ENCODE measurements around the gene MAGI1. TPM values are rescaled to one million over a fixed set of nuclear protein-coding genes. Genes with fewer than 3 reads are reported as not detected.

MAGI1 gene
- polyA plus RNA-seq, 1 of the 3 experiments (the other 2 are of a cell fraction), result 10.3 TPM

DNA sequence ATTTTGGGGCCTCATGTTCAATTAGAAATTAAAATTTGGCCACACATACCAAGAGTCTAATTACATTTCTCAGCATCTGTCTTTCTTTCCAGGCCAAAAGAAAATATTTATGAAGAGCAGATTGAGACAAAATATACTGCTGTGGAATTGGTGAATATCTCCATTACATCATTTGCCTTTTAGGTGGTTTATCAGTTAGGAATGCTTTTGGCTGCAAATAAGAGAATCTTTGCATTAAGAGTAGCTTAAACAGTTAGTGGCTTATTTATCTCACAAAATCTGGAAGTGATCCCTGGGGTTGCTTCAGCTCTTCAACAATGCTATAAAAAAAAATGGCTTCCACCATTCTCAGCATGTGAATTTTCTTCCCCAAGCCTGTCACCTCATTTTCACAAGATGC lies 308.7 kb downstream of the MAGI1 start:
- Histone ChIP-seq H3K9me3 (no peaks in the 10 kb centered on the region), H3F3A (replicated peaks; ENCODE audit: insufficient read depth) (peaks cover 14% of the 10 kb centered on the region), H3K4me3 (ENCODE audit: low read depth in 2 of 2, low read length in 1 of 2) (no peak overlapping the region), H3K36me3 (replicated peaks in 1 of 2; ENCODE audit: control insufficient read depth in 1 of 2, insufficient read depth in 2 of 2, low read length in 1 of 2) (no peaks in the 10 kb centered on the region), H2AFZ (ENCODE audit: low read depth) (no peak overlapping the region), H3K79me2 (ENCODE audit: insufficient read depth) (peaks cover 3% of the 10 kb centered on the region; the same call in 1 of the 2 replicates), H3K27me3 (ENCODE audit: insufficient read depth) (no peaks in the 10 kb centered on the region), H3K4me2 (peak overlapping the region; percentile 25; the same call in 1 of the 2 replicates), H4K20me1 (ENCODE audit: insufficient read depth) (no peaks in the 10 kb centered on the region; the same call in 1 of the 2 replicates), H3K4me1 (ENCODE audit: control insufficient read depth in 1 of 2, insufficient read depth in 2 of 2, low read depth in 1 of 2, low read length in 1 of 2) (peaks cover 11% of the 10 kb centered on the region in 2 experiments), H3K27ac (ENCODE audit: low read depth in 2 of 2, low read length in 1 of 2) (peak overlapping the region; percentile 76 to 81), H3K9ac (no peak overlapping the region; the same call in 1 of the 2 replicates), H3K9me2 (no peaks in the 10 kb centered on the region)
- CTCF ChIA-PET, result interaction anchor here (2.2 to 9.4 kb wide), 2 partner anchors 134 to 292 kb away, joined by 13 to 81 read pairs; no protein-coding TSS in a partner anchor
- no peak for DNase-seq
- POLR2A ChIA-PET, result no interaction called here
- TF ChIP-seq ELF1 (IDR thresholded peaks at IDR 0.05) (no peak), MXI1 (IDR thresholded peaks at IDR 0.05; ENCODE audit: low read depth, low read length) (no peak), TAF1 (IDR thresholded peaks at IDR 0.05; ENCODE audit: borderline replicate concordance, low read depth, low read length) (no peak), FOXJ3 (CRISPR knock-in tag; IDR thresholded peaks at IDR 0.05) (no peak), YY1 (IDR thresholded peaks at IDR 0.05; ENCODE audit: low read depth) (0 out of 2 replicates have a peak, but pooled peaks have one; percentile 31), SIN3A (IDR thresholded peaks at IDR 0.05; ENCODE audit: borderline replicate concordance, low read depth, low read length) (no peak), FOXM1 (IDR thresholded peaks at IDR 0.05; ENCODE audit: low read depth) (no peak)
- TF ChIP-seq, protein P1, sequence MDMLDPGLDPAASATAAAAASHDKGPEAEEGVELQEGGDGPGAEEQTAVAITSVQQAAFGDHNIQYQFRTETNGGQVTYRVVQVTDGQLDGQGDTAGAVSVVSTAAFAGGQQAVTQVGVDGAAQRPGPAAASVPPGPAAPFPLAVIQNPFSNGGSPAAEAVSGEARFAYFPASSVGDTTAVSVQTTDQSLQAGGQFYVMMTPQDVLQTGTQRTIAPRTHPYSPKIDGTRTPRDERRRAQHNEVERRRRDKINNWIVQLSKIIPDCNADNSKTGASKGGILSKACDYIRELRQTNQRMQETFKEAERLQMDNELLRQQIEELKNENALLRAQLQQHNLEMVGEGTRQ (IDR thresholded peaks at IDR 0.05; ENCODE audit: borderline replicate concordance, low read depth, low read length), result no peak

DNA sequence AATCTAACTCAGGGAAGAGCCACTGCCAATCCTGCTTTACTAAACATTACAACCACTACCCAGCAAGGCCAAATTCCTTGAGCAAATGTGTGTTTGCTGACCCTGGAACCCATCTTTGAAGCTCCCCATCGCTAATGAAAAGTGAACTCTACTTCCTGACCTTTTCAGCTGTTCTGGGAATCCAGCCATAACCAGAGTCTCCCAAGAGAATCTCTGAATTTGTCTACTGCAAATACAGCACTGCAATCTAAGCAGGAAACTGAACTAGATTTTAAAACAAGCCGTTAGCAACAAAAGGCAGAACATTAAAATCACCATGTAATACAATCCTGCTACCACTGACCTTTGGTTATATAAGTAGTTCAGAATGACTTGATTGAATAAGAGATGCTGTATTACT lies 309.2 kb downstream of the MAGI1 start:
- no peaks in the 10 kb centered on the region; the same call in 1 of the 2 replicates for H4K20me1 ChIP-seq (ENCODE audit: insufficient read depth)
- H3K27me3 ChIP-seq (ENCODE audit: insufficient read depth), result no peaks in the 10 kb centered on the region
- no peak for DNase-seq
- H3K9ac ChIP-seq, result no peak overlapping the region; the same call in 1 of the 2 replicates
- POLR2A ChIA-PET, result no interaction called here
- H3K79me2 ChIP-seq (ENCODE audit: insufficient read depth), result peaks cover 3% of the 10 kb centered on the region; the same call in 1 of the 2 replicates
- H3K9me3 ChIP-seq, result no peaks in the 10 kb centered on the region
- 27% methylated on average over 2 of the region's 2 CpGs for WGBS (ENCODE audit: low lambda C conversion rate)
- H2AFZ ChIP-seq (ENCODE audit: low read depth), result no peak overlapping the region
- peak overlapping the region; percentile 76 to 81 for H3K27ac ChIP-seq (ENCODE audit: low read depth in 2 of 2, low read length in 1 of 2)
- CTCF ChIA-PET, result interaction anchor here (9.4 kb wide), 1 partner anchor 291 kb away, joined by 81 read pairs; no protein-coding TSS in a partner anchor
- no peaks in the 10 kb centered on the region for H3K36me3 ChIP-seq (replicated peaks in 1 of 2; ENCODE audit: control insufficient read depth in 1 of 2, insufficient read depth in 2 of 2, low read length in 1 of 2)
- H3F3A ChIP-seq (replicated peaks; ENCODE audit: insufficient read depth), result peaks cover 14% of the 10 kb centered on the region
- no peak overlapping the region for H3K4me3 ChIP-seq (ENCODE audit: low read depth in 2 of 2, low read length in 1 of 2)
- TF ChIP-seq EP300 (IDR thresholded peaks at IDR 0.05; ENCODE audit: borderline replicate concordance in 1 of 2, low read depth in 1 of 2, low read length in 1 of 2) (0 out of 4 replicates have a peak, but pooled peaks of 1 of the 2 experiments have one; percentile 31), ELF1 (IDR thresholded peaks at IDR 0.05) (0 out of 2 replicates have a peak, but pooled peaks have one; percentile 29), SMC3 (IDR thresholded peaks at IDR 0.05; ENCODE audit: low read depth, low read length) (no peak), TEAD4 (IDR thresholded peaks at IDR 0.05; ENCODE audit: borderline replicate concordance, insufficient read depth) (0 out of 2 replicates have a peak, but pooled peaks have one; percentile 11), YY1 (IDR thresholded peaks at IDR 0.05; ENCODE audit: low read depth) (no peak), JUND (IDR thresholded peaks at IDR 0.05) (peak; percentile 38; the same call in 1 of the 2 replicates), TCF12 (IDR thresholded peaks at IDR 0.05) (peak; percentile 76), RXRA (IDR thresholded peaks at IDR 0.05; ENCODE audit: borderline replicate concordance, low read depth) (peak; percentile 67; the same call in 1 of the 2 replicates), NFIC (IDR thresholded peaks at IDR 0.05; ENCODE audit: borderline replicate concordance) (peak; percentile 74)
- TF ChIP-seq, protein P2, sequence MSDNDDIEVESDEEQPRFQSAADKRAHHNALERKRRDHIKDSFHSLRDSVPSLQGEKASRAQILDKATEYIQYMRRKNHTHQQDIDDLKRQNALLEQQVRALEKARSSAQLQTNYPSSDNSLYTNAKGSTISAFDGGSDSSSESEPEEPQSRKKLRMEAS (IDR thresholded peaks at IDR 0.05; ENCODE audit: low read depth), result 0 out of 2 replicates have a peak, but pooled peaks have one; percentile 18
- TF ChIP-seq, protein P3, sequence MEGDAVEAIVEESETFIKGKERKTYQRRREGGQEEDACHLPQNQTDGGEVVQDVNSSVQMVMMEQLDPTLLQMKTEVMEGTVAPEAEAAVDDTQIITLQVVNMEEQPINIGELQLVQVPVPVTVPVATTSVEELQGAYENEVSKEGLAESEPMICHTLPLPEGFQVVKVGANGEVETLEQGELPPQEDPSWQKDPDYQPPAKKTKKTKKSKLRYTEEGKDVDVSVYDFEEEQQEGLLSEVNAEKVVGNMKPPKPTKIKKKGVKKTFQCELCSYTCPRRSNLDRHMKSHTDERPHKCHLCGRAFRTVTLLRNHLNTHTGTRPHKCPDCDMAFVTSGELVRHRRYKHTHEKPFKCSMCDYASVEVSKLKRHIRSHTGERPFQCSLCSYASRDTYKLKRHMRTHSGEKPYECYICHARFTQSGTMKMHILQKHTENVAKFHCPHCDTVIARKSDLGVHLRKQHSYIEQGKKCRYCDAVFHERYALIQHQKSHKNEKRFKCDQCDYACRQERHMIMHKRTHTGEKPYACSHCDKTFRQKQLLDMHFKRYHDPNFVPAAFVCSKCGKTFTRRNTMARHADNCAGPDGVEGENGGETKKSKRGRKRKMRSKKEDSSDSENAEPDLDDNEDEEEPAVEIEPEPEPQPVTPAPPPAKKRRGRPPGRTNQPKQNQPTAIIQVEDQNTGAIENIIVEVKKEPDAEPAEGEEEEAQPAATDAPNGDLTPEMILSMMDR (IDR thresholded peaks at IDR 0.05), result no peak
- TF ChIP-seq, protein P4, sequence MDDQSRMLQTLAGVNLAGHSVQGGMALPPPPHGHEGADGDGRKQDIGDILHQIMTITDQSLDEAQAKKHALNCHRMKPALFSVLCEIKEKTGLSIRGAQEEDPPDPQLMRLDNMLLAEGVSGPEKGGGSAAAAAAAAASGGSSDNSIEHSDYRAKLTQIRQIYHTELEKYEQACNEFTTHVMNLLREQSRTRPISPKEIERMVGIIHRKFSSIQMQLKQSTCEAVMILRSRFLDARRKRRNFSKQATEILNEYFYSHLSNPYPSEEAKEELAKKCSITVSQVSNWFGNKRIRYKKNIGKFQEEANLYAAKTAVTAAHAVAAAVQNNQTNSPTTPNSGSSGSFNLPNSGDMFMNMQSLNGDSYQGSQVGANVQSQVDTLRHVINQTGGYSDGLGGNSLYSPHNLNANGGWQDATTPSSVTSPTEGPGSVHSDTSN (IDR thresholded peaks at IDR 0.05), result peak; percentile 88
- peak overlapping the region; percentile 21; the same call in 1 of the 2 replicates for H3K4me2 ChIP-seq
- no peaks in the 10 kb centered on the region for H3K9me2 ChIP-seq
- H3K4me1 ChIP-seq (ENCODE audit: control insufficient read depth in 1 of 2, insufficient read depth in 2 of 2, low read depth in 1 of 2, low read length in 1 of 2), result peaks cover 11% of the 10 kb centered on the region in 2 experiments

All from SK-N-SH (cell line).